Activated naive CD8-positive, alpha-beta T cell treated with anti-CD3 and anti-CD28 coated beads, Interleukin-2, amount 10 ng/mL, durations not matched to agents 7 days and 5 days (primary cell): ENCODE measurements around the gene LCP2. TPM values are rescaled to one million over a fixed set of nuclear protein-coding genes. Genes with fewer than 3 reads are reported as not detected.

Source experiments
- ATAC-seq: fragments of 150-1000 bp; cut with Tn5 transposase; one replicate; pipeline ENCODE4 v1.10.0; 2021; ENCODE audit warnings: low read depth, moderate library complexity
- POLR2A ChIA-PET: fragments of 350-600 bp; sonication (Branson Sonifier 250); formaldehyde crosslinking; loops from one replicate; lab custom pipeline; 2021; ENCODE audit warnings: antibody characterized with exemption; lab: Charles Lee
- DNase-seq: peaks from one replicate; pipeline ENCODE4 v3.0.0; 2021
- H3K27ac Mint-ChIP-seq: one replicate; pipeline ENCODE4 v1.8.0; 2022; ENCODE audit warnings: mild to moderate bottlenecking, mixed read lengths
- H3K27me3 Mint-ChIP-seq: one replicate; pipeline ENCODE4 v1.8.0; 2022; ENCODE audit warnings: mild to moderate bottlenecking, moderate library complexity, mixed read lengths
- H3K36me3 Mint-ChIP-seq: one replicate; pipeline ENCODE4 v1.8.0; 2021; ENCODE audit warnings: mild to moderate bottlenecking, mixed read lengths
- H3K4me1 Mint-ChIP-seq: one replicate; pipeline ENCODE4 v1.8.0; 2021; ENCODE audit warnings: mixed read lengths
- H3K4me3 Mint-ChIP-seq: one replicate; pipeline ENCODE4 v1.8.0; 2022; ENCODE audit warnings: mild to moderate bottlenecking, moderate library complexity, mixed read lengths
- H3K9me3 Mint-ChIP-seq: one replicate; pipeline ENCODE4 v1.8.0; 2021; ENCODE audit warnings: mixed read lengths
- total RNA-seq, 2 experiments: library from RNA; stranded (reverse); gene quantifications; one replicate each; pipeline ENCODE4 v1.2.3, GENCODE V29; 2021

The LCP2 gene
- 100 to 1,000 TPM; 444 to 452 TPM for total RNA-seq

GRCh38 chr5:170297589-170298462, at the start of gene LCP2:
Gene LCP2 (minus strand): TSS chr5:170297777. CDS start chr5:170297611, 166 bp downstream.
- DNase-seq (no peak), ATAC-seq (peak; percentile 39)
- no peaks in the 10 kb centered on the region for H3K9me3 Mint-ChIP-seq
- peaks cover 47% of the 10 kb centered on the region for H3K36me3 Mint-ChIP-seq
- peak within 1 kb of the TSS; percentile 97 for H3K27ac Mint-ChIP-seq
- peak within 1 kb of the TSS; percentile 99 for H3K4me3 Mint-ChIP-seq
- no peaks in the 10 kb centered on the region for H3K27me3 Mint-ChIP-seq
- POLR2A ChIA-PET = interaction anchor here (1.4 to 30.6 kb wide), 10 partner anchors 9 to 40 kb away, joined by 3 to 1094 read pairs (median 22); no protein-coding TSS in a partner anchor
- peaks cover 47% of the 10 kb centered on the region for H3K4me1 Mint-ChIP-seq

GRCh38 chr5:170347022-170347567, 49.5 kb upstream of the LCP2 start:
- H3K27me3 Mint-ChIP-seq = peaks cover 17% of the 10 kb centered on the region
- ATAC-seq = no peak
- POLR2A ChIA-PET = no interaction called here
- H3K9me3 Mint-ChIP-seq = peaks cover 2% of the 10 kb centered on the region
- H3K4me3 Mint-ChIP-seq = no peak overlapping the region
- peaks cover 17% of the 10 kb centered on the region for H3K4me1 Mint-ChIP-seq
- H3K27ac Mint-ChIP-seq = no peak overlapping the region
- peaks cover 3% of the 10 kb centered on the region for H3K36me3 Mint-ChIP-seq
- no peak for DNase-seq

- H3K9me3 Mint-ChIP-seq = peaks cover 2% of the 10 kb centered on the region
- no peak overlapping the region for H3K4me3 Mint-ChIP-seq
- no peak for ATAC-seq
- H3K36me3 Mint-ChIP-seq = peaks cover 3% of the 10 kb centered on the region
- peaks cover 20% of the 10 kb centered on the region for H3K27me3 Mint-ChIP-seq
- peaks cover 17% of the 10 kb centered on the region for H3K4me1 Mint-ChIP-seq
- peak overlapping the region; percentile 34 for H3K27ac Mint-ChIP-seq
- POLR2A ChIA-PET = no interaction called here
- no peak for DNase-seq
These were observed 48.4 kb upstream of the LCP2 start for GRCh38 chr5:170345971-170346370.

GRCh38 chr5:170343177-170343576, 45.6 kb upstream of the LCP2 start:
- POLR2A ChIA-PET = no interaction called here

GRCh38 chr5:170342153-170342725, 44.7 kb upstream of the LCP2 start:
- no peak overlapping the region for H3K4me3 Mint-ChIP-seq
- POLR2A ChIA-PET = no interaction called here
- DNase-seq (no peak), ATAC-seq (no peak)
- H3K4me1 Mint-ChIP-seq = peaks cover 25% of the 10 kb centered on the region
- H3K9me3 Mint-ChIP-seq = peaks cover 2% of the 10 kb centered on the region
- peaks cover 3% of the 10 kb centered on the region for H3K36me3 Mint-ChIP-seq
- H3K27me3 Mint-ChIP-seq = peaks cover 5% of the 10 kb centered on the region
- H3K27ac Mint-ChIP-seq = no peak overlapping the region

More at GRCh38 chr5:170343177-170343576, 45.6 kb upstream of the LCP2 start:
- ATAC-seq (no peak), DNase-seq (no peak)
- peaks cover 14% of the 10 kb centered on the region for H3K27me3 Mint-ChIP-seq
- peaks cover 2% of the 10 kb centered on the region for H3K9me3 Mint-ChIP-seq
- H3K4me1 Mint-ChIP-seq = peaks cover 23% of the 10 kb centered on the region
- H3K27ac Mint-ChIP-seq = no peak overlapping the region
- H3K4me3 Mint-ChIP-seq = no peak overlapping the region
- H3K36me3 Mint-ChIP-seq = peaks cover 3% of the 10 kb centered on the region

- peaks cover 5% of the 10 kb centered on the region for H3K27me3 Mint-ChIP-seq
- H3K4me3 Mint-ChIP-seq = no peak overlapping the region
- H3K4me1 Mint-ChIP-seq = peaks cover 31% of the 10 kb centered on the region
- no peak overlapping the region for H3K27ac Mint-ChIP-seq
- POLR2A ChIA-PET = no interaction called here
- H3K9me3 Mint-ChIP-seq = peaks cover 2% of the 10 kb centered on the region
- H3K36me3 Mint-ChIP-seq = peaks cover 3% of the 10 kb centered on the region
- no peak for ATAC-seq
- DNase-seq = no peak
These were observed 44.0 kb upstream of the LCP2 start for GRCh38 chr5:170341545-170341944.

- POLR2A ChIA-PET = interaction anchor here (0.8 to 4.3 kb wide), 8 partner anchors 43 to 114 kb away, joined by 3 to 34 read pairs (median 12); partner anchors contain the start of gene LCP2
- DNase-seq = no peak
- no peaks in the 10 kb centered on the region for H3K36me3 Mint-ChIP-seq
- H3K4me3 Mint-ChIP-seq = no peak overlapping the region
- no peaks in the 10 kb centered on the region for H3K9me3 Mint-ChIP-seq
- no peak overlapping the region for H3K27ac Mint-ChIP-seq
- no peak for ATAC-seq
- H3K27me3 Mint-ChIP-seq = peaks cover 5% of the 10 kb centered on the region
- peaks cover 35% of the 10 kb centered on the region for H3K4me1 Mint-ChIP-seq
These were observed 42.2 kb upstream of the LCP2 start for GRCh38 chr5:170339780-170340167.

GRCh38 chr5:170338933-170339779, 41.6 kb upstream of the LCP2 start:
- H3K27ac Mint-ChIP-seq = no peak overlapping the region
- peaks cover 5% of the 10 kb centered on the region for H3K27me3 Mint-ChIP-seq
- POLR2A ChIA-PET = interaction anchor here (0.6 to 4.3 kb wide), 14 partner anchors 43 to 1304 kb away, joined by 3 to 34 read pairs (median 7); partner anchors contain the start of gene LCP2
- peaks cover 41% of the 10 kb centered on the region for H3K4me1 Mint-ChIP-seq
- no peak overlapping the region for H3K4me3 Mint-ChIP-seq
- DNase-seq = peak; percentile 68
- peak; percentile 73 for ATAC-seq
- H3K36me3 Mint-ChIP-seq = no peaks in the 10 kb centered on the region
- H3K9me3 Mint-ChIP-seq = no peaks in the 10 kb centered on the region

- POLR2A ChIA-PET = interaction anchor here (0.6 to 4.3 kb wide), 12 partner anchors 42 to 1303 kb away, joined by 3 to 34 read pairs (median 8); partner anchors contain the start of gene LCP2
- peak overlapping the region; percentile 27 for H3K27ac Mint-ChIP-seq
- DNase-seq = no peak
- H3K27me3 Mint-ChIP-seq = peaks cover 3% of the 10 kb centered on the region
- no peaks in the 10 kb centered on the region for H3K9me3 Mint-ChIP-seq
- no peaks in the 10 kb centered on the region for H3K36me3 Mint-ChIP-seq
- peaks cover 49% of the 10 kb centered on the region for H3K4me1 Mint-ChIP-seq
- peak overlapping the region; percentile 8 for H3K4me3 Mint-ChIP-seq
- ATAC-seq = peak; percentile 30
These were observed 40.7 kb upstream of the LCP2 start for GRCh38 chr5:170338291-170338690.

- ATAC-seq = no peak
- Mint-ChIP-seq H3K36me3 (no peaks in the 10 kb centered on the region), H3K4me1 (peaks cover 60% of the 10 kb centered on the region), H3K27ac (no peak overlapping the region), H3K27me3 (peaks cover 2% of the 10 kb centered on the region), H3K4me3 (no peak overlapping the region), H3K9me3 (no peaks in the 10 kb centered on the region)
- DNase-seq = no peak
- POLR2A ChIA-PET = interaction anchor here (1.0 to 4.3 kb wide), 9 partner anchors 41 to 111 kb away, joined by 4 to 34 read pairs (median 7); partner anchors contain the start of gene LCP2
These were observed 39.6 kb upstream of the LCP2 start for GRCh38 chr5:170337045-170337733.

GRCh38 chr5:170336065-170336464, 38.5 kb upstream of the LCP2 start:
- Mint-ChIP-seq H3K36me3 (no peaks in the 10 kb centered on the region), H3K4me1 (peaks cover 63% of the 10 kb centered on the region), H3K27me3 (no peaks in the 10 kb centered on the region), H3K9me3 (no peaks in the 10 kb centered on the region), H3K27ac (peak overlapping the region; percentile 89), H3K4me3 (peak overlapping the region; percentile 71)
- DNase-seq (no peak), ATAC-seq (no peak)
- POLR2A ChIA-PET = interaction anchor here (0.6 to 4.3 kb wide), 3 partner anchors 40 to 71 kb away, joined by 4 to 34 read pairs (median 7); partner anchors contain the start of gene LCP2

- Mint-ChIP-seq H3K4me3 (no peak overlapping the region), H3K9me3 (no peaks in the 10 kb centered on the region), H3K36me3 (no peaks in the 10 kb centered on the region), H3K4me1 (peaks cover 63% of the 10 kb centered on the region), H3K27me3 (no peaks in the 10 kb centered on the region), H3K27ac (no peak overlapping the region)
- POLR2A ChIA-PET = interaction anchor here (0.6 to 6.1 kb wide), 11 partner anchors 30 to 1779 kb away, joined by 3 to 371 read pairs (median 15); partner anchors contain the start of gene LCP2
- ATAC-seq (no peak), DNase-seq (no peak)
These were observed 37.0 kb upstream of the LCP2 start for GRCh38 chr5:170334626-170335025.
